Type B pancreatic cell (in vitro differentiated cells): ENCODE measurements around the gene ASPN. TPM values are rescaled to one million over a fixed set of nuclear protein-coding genes. Genes with fewer than 3 reads are reported as not detected.

Experiments
- microRNA-seq: library from miRNA; unstranded; fragments of <30 nt; microRNA quantifications from one replicate; pipeline ENCODE4, GENCODE V29; 2020
- total RNA-seq: library from RNA; stranded (reverse); gene quantifications from 2 replicates; pipeline ENCODE4 v1.2.1, GENCODE V29; 2021; ENCODE audit warnings: low replicate concordance

The ASPN gene
- total RNA-seq, 1 donor from 2014 or later: 1.3 TPM

Small RNAs within 50 kb of the gene (microRNA-seq; reads per million reads assigned to microRNA genes)
- gene MIR4670: not detected

Other genes starting within 250 kb of the ASPN start
- gene IARS1, start 188.8 kb downstream of the ASPN start, total RNA-seq: 125 and 143 TPM in 2 replicates
- 37.4 and 41.0 TPM in 2 replicates for gene NOL8, start 157.2 kb downstream of the ASPN start, total RNA-seq
- 4.0 and 7.6 TPM in 2 replicates for gene CENPP, start 156.6 kb downstream of the ASPN start, total RNA-seq
- gene OGN, start 77.9 kb downstream of the ASPN start, total RNA-seq: 2.8 TPM in 1 of 2 replicates, not detected in the other
- gene OMD, start 58.0 kb downstream of the ASPN start, total RNA-seq: not detected in 2 replicates
- 0.24 and 0.51 TPM in 2 replicates for gene ECM2, start 53.5 kb upstream of the ASPN start, total RNA-seq
- 8.1 and 11.6 TPM in 2 replicates for gene IPPK, start 187.6 kb upstream of the ASPN start, total RNA-seq